Esophagus squamous epithelium (tissue), 4 donors: ENCODE results near the gene MYO18A.

Experiments used
- POLR2A ChIP-seq, 4 donors: fragments of 450-650 bp; IDR thresholded peaks; one replicate each; pipeline ENCODE4 v1.6.1; 2017; ENCODE audit warnings: antibody characterized with exemption in 4 of 4, mild to moderate bottlenecking in 4 of 4, moderate library complexity in 3 of 4
- TF ChIP-seq, protein P1 (sequence below), 6 experiments: fragments of 450-650 bp in 4 of 6; fragments of 200-600 bp in 2 of 6; sonication (generic) in 2 of 6; IDR thresholded peaks; one replicate each; pipeline ENCODE4 v1.5.1; 2016 to 2019; ENCODE audit warnings: antibody characterized with exemption in 6 of 6, mild to moderate bottlenecking in 4 of 6, moderate library complexity in 4 of 6

DNA sequence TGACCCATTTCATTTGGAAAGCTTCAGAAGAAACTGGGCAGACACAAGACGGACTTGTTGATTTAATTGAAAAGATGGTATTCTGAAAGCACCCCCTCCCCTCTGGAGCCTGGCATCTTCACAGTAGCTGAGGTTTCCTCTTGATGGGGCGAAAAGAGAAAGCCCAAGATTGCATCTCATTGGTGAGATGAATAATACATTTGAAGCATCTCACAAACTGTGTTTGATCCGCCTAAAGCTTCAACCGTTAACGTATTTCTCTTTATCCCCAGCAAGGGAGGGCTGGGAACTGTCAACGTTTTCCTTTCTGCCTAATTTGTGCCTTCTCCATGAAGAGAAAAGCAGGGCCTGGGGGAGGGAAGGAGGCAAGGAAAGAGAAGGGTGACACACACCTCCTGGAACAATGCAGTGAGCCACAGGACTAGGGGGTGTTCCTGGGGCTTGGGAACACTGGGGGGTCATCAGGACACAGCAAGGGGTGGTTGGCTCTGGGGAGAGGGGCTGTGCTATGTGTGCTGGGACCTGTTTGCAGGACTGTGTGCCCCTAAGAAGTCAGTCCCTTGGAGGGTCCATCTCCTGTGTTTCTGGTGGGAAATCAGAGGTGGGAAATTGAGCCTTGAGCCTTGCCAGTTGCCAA, 155.8 kb downstream of the MYO18A start:
- TF ChIP-seq, protein P1, sequence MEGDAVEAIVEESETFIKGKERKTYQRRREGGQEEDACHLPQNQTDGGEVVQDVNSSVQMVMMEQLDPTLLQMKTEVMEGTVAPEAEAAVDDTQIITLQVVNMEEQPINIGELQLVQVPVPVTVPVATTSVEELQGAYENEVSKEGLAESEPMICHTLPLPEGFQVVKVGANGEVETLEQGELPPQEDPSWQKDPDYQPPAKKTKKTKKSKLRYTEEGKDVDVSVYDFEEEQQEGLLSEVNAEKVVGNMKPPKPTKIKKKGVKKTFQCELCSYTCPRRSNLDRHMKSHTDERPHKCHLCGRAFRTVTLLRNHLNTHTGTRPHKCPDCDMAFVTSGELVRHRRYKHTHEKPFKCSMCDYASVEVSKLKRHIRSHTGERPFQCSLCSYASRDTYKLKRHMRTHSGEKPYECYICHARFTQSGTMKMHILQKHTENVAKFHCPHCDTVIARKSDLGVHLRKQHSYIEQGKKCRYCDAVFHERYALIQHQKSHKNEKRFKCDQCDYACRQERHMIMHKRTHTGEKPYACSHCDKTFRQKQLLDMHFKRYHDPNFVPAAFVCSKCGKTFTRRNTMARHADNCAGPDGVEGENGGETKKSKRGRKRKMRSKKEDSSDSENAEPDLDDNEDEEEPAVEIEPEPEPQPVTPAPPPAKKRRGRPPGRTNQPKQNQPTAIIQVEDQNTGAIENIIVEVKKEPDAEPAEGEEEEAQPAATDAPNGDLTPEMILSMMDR (IDR thresholded peaks at IDR 0.05) = no peak
- no peak for TF ChIP-seq POLR2A (IDR thresholded peaks at IDR 0.05)
